Dermis microvascular lymphatic vessel endothelial cell (primary cell): ENCODE data around the gene TRIM51G. TPM values are rescaled to one million over a fixed set of nuclear protein-coding genes. Genes with fewer than 3 reads are reported as not detected.
"Not testable (repeated sequence)": the region's sequence is repeated elsewhere in the genome, so short reads cannot be mapped to it uniquely, and the experiment has no call there.

Experiments
- DNase-seq, 2 donors: peaks; one replicate each; pipeline versions ENCODE4 v3.0.0 to v3.0.0-alpha.2; 2010; ENCODE audit warnings: low read depth in 2 of 2
- total RNA-seq: library from RNA; depleted of rRNA; stranded (reverse); fragments of >200 nt; gene quantifications from 2 replicates; pipeline ENCODE4 v1.2.1, GENCODE V29; 2014

Gene TRIM51G, protein sequence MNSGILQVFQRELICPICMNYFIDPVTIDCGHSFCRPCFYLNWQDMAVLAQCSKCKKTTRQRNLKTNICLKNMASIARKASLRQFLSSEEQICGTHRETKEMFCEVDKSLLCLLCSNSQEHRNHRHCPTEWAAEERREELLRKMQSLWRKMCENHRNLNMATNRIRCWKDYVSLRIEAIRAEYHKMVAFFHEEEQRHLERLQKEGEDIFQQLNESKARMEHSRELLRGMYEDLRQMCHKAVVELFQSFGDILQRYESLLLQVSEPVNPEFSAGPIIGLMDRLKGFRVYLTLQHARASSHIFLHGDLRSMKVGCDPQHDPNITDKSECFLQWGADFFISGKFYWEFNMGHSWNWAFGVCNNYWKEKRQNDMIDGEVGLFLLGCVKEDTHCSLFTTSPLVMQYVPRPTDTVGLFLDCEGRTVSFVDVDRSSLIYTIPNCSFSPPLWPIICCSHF
- total RNA-seq, result not detected in 2 replicates

GRCh38 chr11:48983785-48984184 is at the start of gene TRIM51G:
Gene TRIM51G, minus strand, starts transcription at chr11:48983885. Its CDS starts 2,190 bp downstream, at chr11:48981695.
- not testable (repeated sequence) for DNase-seq

- DNase-seq, result not testable (repeated sequence)
Measured at GRCh38 chr11:49028523-49028922, 44.8 kb upstream of the TRIM51G start, which contains the start of gene TRIM49B. Gene TRIM49B, plus strand, starts transcription at chr11:49028823. Its CDS starts 2,777 bp downstream, at chr11:49031600.

DNA sequence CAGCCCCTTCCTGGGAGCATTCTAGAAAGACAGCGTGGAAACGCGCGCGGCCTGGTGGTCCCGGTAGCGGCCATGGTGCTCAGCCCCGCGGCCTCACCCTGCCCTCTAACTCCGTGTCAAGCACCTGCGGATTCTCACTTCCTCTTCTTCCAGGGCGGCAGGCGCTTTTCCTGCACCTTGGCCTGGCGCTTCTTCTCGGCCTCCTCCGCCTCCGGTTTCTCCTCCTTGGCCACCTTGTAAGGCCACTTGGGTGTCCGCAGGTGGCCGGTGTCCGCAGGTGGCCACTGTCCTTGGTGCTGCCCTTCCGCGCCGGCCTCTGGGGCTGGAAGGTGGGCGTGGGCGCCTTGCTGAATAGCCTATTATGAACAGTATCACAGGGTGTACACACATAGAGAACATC is 15.1 kb downstream of the TRIM51G start:
- not testable (repeated sequence) for DNase-seq

DNA sequence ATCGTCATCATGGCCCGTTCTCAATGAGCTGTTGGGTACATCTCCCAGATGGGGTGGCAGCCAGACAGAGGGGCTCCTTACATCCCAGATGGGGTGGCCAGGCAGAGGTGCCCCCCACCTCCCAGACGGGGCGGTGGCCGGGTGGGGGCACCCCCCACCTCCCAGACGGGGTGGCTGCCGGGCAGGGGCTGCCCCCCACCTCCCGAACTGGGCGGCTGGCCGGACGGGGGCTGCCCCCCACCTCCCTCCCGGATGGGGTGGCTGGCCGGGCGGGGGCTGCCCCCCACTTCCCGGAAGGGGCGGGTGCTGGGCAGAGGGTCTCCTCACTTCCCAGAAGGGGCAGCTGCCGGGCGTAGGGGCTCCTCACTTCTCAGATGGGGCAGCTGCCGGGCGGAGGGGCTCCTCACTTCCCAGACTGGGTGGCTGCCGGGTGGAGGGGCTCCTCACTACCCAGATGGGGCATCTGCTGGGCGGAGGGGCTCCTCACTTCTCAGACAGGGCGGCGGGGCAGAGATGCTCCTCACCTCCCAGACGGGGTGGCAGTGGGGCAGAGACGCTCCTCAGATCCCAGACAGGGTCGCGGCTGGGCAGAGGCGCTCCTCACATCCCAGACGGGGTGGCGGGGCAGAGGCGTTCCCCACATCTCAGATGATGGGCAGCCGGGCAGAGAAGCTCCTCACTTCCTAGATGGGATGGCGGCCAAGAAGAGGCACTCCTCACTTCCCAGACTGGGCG is 28.2 kb downstream of the TRIM51G start:
- DNase-seq, result not testable (repeated sequence)

DNA sequence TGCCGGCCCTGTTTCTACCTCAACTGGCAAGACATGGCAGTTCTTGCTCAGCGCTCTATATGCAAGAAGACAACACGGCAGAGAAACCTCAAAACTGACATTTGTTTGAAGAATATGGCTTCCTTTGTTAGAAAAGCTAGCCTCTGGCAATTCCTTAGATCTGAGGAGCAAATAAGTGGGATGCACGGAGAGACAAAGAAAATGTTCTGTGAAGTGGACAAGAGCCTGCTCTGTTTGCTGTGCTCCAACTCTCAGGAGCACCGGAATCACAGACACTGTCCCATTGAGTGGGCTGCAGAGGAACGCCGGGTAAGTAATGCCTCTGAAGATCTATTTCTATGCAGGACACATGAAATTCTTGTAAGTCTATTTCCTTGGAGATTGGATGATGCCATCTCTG is 37.9 kb downstream of the TRIM51G start:
- not testable (repeated sequence) for DNase-seq

Other genes starting within 250 kb of the TRIM51G start
- not detected in 2 replicates for gene TRIM49B, start 44.9 kb upstream of the TRIM51G start, total RNA-seq
- gene TRIM64C, start 75.2 kb upstream of the TRIM51G start, total RNA-seq, result not detected in 2 replicates
- under 0.01 TPM in 1 of 2 replicates, not detected in the other for gene FOLH1, start 224.7 kb upstream of the TRIM51G start, total RNA-seq